Epithelial cell of prostate (primary cell): ENCODE measurements around the gene HSD11B2.

ENCODE experiments used
- DNase-seq: peaks from one replicate; pipeline ENCODE4 v3.0.0-alpha.2; 2011; ENCODE audit warnings: low read depth, low spot score
- H3K27ac ChIP-seq: fragments of 450-650 bp; 2 replicates; pipeline ENCODE4 v1.5.1; 2017; ENCODE audit warnings: mild to moderate bottlenecking

The HSD11B2 gene

DNA sequence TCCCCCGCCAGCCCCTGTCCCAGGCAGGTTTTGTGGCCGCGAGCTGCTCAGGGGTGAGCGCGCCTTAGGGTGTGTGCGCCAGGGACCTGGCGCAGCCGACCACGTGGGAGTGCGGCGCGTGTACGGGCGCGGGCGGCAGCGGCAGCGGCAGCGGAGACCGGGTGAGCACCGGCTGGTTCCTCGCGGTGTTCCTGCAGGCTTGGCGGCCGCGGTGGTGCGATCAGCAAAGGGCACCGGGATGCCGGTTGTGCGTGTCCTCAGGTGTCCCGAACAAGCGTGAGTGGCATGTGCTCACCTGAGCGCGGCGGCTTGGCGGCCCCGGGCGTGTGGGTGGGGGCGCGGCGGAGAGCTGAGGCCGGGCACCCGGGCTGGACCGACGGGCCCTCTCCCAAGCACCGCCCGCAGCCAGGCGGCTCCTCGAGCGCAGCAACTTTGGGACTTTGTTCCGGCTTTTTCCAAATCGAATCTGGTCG is 381 bp upstream of the HSD11B2 start:
- no peak for DNase-seq
- no peak overlapping the region for H3K27ac ChIP-seq

DNA sequence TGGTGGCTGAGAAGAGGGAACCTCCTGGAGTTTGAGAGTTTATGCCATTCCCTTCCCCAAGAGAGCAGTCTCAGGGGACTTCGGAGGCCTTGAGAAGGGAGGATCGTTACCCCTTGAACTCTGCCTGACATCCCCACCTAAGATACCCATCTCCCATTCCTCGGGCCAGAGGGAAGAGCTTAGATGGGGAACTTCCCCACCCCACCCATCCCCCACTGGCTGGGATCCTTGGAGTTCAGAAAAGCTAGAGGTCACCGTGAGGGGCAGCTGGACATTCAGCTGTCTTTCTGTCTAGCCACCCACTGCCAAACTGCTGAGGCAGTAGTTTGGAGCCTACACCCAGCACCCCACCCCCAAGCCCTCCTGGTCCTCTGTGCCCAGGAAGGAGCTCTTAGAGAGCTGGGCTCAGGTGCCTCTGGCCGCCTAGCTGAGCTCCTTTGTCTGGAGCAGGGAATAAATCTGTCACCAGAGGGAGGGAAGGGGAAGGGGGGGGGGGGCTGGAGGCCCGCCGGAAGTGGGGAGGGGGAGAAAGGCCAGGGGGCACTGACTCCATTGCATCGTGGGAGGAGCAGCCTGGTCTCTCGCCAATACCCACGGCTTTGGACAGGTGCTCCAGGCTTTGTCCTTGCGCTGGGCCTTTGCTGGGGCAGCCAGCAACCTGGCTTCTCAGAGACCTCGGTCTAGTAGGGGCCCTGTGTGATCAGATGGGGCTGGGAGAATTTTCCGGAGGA is 1.0 kb downstream of the HSD11B2 start:
- no peak for DNase-seq
- H3K27ac ChIP-seq = no peak overlapping the region

DNA sequence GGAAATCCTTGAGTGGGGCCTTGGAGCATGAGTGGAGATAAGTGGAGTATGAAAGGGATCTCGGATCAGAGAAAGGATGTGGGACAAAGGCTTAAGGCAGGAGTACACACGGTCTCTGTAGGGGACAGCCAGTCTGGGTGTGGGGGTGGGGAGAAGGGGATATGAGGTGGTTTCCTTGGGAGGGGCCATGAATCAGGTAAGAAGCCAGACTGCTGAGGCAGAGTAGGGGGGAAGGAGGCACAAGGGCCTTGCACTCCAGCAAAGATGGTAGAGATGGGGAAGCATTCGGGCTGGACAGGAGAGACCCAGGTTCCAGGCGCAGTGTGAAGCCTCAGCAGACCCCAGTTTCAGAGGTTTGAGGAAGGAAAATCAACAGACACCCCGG is 1.6 kb downstream of the HSD11B2 start:
- no peak overlapping the region for H3K27ac ChIP-seq
- DNase-seq = no peak

GRCh38 chr16:67433131-67433719 is 2.3 kb downstream of the HSD11B2 start:
- H3K27ac ChIP-seq = no peak overlapping the region
- DNase-seq = no peak

- H3K27ac ChIP-seq = no peak overlapping the region
- no peak for DNase-seq
Measured at GRCh38 chr16:67435758-67436164, 4.8 kb downstream of the HSD11B2 start.

DNA sequence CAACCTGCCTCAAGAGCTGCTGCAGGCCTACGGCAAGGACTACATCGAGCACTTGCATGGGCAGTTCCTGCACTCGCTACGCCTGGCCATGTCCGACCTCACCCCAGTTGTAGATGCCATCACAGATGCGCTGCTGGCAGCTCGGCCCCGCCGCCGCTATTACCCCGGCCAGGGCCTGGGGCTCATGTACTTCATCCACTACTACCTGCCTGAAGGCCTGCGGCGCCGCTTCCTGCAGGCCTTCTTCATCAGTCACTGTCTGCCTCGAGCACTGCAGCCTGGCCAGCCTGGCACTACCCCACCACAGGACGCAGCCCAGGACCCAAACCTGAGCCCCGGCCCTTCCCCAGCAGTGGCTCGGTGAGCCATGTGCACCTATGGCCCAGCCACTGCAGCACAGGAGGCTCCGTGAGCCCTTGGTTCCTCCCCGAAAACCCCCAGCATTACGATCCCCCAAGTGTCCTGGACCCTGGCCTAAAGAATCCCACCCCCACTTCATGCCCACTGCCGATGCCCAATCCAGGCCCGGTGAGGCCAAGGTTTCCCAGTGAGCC is 5.8 kb downstream of the HSD11B2 start:
- DNase-seq = no peak

DNA sequence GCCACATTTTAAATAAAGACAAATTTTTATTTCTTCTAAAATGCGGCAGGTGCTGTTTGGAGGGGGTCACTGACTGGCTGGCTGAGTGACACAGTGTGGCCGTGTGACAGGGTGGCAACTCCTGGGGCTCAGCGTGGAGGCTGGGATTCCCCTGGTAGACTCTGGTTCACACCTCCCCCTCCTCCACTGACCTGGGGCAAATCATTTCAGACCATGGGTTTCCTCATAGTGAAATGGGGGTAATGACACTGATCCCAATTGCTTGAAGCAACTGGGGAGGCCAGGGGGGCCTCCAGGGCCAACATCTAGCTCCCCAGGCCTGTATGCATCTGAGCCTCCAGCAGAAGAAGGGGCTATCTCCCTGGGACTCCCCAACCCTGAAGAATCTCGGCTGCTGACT is 6.6 kb downstream of the HSD11B2 start:
- no peak overlapping the region for H3K27ac ChIP-seq
- DNase-seq = no peak

More for the DNA sequence above, 5.8 kb downstream of the HSD11B2 start:
- no peak overlapping the region for H3K27ac ChIP-seq

- no peak for DNase-seq
- no peak overlapping the region for H3K27ac ChIP-seq
Measured at GRCh38 chr16:67438098-67438791, 7.3 kb downstream of the HSD11B2 start.

DNA sequence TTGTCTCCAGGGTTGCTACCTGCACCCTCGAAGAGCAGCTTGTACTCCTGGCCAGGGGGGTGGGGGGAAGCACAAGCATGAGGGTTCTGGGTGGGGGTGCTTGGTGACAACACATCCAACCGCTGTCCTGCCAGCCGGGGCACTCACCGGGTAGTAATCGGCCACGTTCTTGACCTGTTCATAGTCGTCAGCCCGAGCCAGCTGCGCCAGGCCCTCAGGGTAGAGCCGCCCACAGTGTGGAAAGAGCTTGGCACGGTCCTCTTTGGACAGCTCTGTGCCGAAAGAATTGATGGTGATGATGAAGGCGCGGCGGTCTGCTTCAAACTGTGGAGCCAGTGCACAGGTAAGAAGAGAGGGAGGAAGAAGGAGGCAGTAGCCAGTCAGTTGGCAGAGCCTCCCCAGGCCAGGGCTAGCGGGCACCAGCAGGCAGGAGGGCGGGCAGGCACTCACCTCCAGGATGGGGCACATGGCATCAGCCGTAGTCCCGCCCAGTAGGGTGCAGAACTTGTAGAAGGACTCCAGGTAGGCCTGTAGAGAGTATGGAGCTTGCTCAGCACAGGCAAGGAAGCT is 8.0 kb downstream of the HSD11B2 start:
- no peak overlapping the region for H3K27ac ChIP-seq
- DNase-seq = no peak

DNA sequence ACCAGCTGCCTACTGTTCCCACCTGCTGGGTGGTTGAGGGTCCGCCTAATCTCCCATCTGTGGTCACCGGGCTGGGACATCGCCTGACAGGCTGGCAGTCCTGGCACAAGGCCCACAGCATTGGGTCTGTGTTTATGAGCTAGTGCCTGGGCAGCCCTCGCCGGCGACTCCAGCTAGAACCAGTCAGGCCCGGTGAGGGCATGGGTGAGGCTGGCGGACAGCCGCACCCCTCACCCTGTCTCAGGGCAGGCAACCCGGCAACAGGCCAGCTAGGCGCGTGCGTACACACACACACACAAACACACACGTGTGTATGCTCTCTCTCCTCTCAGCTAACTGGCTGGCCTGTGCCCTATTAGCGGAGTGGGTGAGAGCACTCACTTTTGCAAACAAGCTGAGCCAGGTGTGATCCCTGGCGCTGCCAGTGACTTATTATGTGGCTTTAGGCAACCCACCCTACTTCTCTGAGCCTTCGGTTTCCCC is 10.4 kb downstream of the HSD11B2 start:
- no peak for DNase-seq
- H3K27ac ChIP-seq = no peak overlapping the region

GRCh38 chr16:67441907-67442306 is 11.0 kb downstream of the HSD11B2 start:
- H3K27ac ChIP-seq = no peak overlapping the region
- no peak for DNase-seq

DNA sequence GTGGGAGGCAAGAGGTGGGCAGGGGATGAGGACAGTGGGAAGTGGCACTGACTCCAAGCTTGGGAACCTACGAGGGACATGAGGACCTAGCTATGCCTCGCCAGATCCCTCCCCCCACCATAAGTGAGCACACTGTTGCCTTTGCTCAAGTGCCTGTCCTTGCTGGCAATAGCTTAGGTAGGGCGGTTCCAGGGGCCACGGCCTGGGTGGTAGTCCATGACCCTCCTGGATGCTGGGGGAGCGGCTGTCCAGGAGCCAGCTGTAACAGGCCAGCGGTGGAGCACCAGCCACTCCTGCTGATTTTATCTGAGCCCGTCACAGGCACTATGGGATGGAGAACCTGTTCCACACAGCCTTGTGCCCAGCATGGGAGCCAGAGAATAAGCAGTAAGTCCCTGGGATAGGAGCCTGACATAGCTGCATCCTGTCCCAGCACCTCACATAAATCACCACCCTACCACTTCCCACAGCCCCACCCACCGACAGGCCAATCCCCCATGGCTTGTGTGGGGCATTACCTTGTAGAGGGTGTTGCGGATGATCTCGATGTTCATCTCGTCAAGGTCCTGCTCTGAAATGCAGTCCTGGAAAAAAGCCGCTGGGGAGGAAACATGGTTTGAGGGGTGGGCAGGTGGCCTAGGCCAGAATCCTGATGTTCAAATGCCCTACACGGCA is 11.8 kb downstream of the HSD11B2 start:
- no peak for DNase-seq
- no peak overlapping the region for H3K27ac ChIP-seq

DNA sequence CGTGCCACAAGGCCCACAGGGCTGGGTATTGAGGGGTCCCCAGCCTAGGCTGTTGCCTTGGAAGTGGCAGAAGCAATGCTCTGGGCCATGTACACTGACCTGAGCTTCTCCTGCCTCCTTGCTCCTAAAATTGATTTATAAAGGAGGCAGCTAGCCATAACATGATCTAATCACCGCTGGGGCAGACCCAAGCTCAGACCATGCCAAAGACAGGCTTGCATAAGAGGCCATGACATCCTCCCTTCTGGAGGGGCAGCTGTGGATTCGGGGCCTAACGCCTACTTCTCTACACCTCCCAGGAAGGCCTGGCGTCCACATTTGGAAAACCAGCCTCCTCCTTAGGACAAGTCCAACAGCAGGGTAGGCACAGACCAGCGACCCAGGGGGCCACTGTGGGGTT is 12.3 kb downstream of the HSD11B2 start:
- no peak for DNase-seq
- no peak overlapping the region for H3K27ac ChIP-seq

GRCh38 chr16:67444259-67445125 is 13.6 kb downstream of the HSD11B2 start:
- no peak for DNase-seq
- no peak overlapping the region for H3K27ac ChIP-seq

DNA sequence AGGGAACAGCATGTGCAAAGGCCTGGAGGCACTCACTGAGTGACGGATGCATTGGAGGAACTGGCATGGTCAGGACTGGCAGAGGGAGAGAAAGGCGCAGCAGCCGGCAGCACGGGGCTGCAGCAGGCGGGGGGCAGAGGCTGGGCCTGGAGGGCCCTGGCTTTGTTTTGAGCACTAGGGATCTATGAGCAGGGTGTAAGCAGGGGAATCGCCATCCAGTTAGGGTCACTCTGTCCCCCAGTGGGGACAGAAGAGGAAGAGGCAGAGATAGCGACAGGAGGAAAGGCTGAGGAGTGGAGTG is 14.2 kb downstream of the HSD11B2 start:
- DNase-seq = no peak
- no peak overlapping the region for H3K27ac ChIP-seq

DNA sequence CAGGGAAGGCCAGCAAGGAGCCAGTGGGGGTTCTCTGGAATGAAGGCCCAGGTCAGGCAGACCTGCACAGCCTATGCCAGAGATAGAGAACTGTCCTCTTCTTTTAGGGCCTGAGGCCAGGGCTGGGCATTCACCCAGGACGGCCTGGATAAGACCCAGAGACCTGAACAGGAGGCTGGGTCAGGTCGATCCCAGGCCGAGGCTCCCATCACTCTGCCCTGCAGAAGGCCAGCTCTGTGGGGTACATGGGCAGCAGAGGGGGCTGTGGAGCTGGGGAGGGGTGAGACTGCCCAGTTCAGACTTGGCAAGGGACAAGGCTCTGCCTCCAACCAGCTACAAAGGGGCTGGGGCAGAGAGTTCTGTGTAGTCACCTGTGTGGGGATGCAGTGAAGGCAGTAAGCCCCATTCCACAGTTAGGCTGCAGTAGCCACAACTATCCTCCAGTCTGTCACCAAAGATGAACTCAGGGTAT is 14.6 kb downstream of the HSD11B2 start:
- no peak overlapping the region for H3K27ac ChIP-seq
- no peak for DNase-seq

DNA sequence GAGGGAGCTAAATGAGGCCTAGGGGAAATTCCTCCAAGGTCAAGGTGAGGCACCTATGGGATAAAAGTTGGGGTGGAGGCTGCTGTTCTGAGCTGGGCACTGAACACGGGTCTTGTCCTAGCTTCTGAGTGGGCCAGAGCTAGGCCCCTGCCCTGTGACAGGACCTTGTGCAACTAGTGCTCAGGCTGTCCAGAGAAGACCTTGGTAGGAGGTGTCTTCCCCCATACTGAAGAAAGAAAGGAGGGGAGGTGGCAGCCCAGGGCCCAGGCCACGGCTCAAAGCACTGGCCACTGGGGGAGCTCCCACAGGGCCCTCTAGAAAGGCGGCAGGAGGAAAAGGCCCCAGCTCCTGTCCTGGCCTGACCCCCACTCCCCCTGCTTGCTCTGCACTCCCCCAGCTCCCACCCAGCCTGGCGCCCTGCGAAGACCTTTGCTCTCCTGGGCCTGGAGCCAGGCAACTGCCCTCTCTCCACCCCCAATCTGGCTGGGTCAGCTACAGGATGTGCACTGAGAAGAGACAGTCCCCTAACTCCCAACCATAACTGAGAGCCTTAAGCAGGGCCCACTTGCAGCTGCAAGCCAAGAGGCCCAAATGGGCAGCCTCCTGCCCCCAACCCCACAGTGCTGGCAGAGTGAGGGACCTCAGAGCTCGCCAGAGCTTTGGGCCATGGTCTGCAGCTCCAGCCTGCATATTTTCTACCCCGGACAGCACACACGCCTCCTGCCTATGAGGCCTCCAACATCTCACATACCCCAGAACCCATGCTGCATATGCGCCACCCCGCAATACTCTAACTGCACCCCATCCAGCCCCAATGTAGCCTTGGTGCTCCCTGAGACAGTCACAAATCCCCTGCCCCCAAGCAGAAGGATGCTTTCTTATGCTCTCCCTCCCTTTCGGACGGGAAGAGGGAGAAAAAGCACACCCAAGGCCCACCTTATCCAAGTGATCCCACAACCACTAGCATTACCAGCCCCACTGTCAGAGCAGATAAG is 15.3 kb downstream of the HSD11B2 start:
- no peak for DNase-seq
- no peak overlapping the region for H3K27ac ChIP-seq

DNA sequence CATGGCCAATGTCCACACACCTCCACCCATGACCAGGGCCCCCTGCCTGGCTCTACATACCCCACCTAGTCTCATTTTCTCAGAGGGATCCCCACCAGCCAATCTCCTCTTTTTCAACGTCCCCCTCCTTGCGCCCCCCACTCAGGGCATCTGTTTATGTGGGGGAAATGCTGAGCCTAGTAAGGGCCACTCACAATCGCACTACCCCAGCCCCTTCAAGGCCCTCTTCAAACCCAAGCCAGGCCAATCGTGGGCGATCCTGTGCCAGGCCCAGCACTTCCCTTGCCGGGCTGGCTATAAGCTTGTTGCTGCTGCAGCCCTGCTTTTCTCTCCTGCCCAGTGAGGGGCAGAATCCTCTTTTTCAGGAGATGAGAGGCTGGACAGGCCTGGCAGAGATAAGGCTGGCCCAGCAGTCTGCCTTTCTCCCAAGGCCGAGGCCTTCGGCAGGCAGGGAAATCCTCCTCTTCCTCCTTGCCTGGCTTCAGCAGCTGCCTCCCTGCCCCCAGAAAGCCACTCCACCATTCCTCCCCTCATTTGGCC is 16.1 kb downstream of the HSD11B2 start:
- no peak for DNase-seq

More for the DNA sequence above, 16.1 kb downstream of the HSD11B2 start:
- H3K27ac ChIP-seq = no peak overlapping the region
